Iris pigment epithelial cell (primary cell): ENCODE results near the gene GCK.
"Not testable (repeated sequence)": the region's sequence is repeated elsewhere in the genome, so short reads cannot be mapped to it uniquely, and the experiment has no call there.

Source experiments
- DNase-seq: peaks from one replicate; pipeline ENCODE4 v3.0.0-alpha.2; 2011; ENCODE audit warnings: low read depth

GCK gene

GRCh38 chr7:44201813-44202212 lies 12.6 kb upstream of the GCK start:
- DNase-seq: peak; percentile 35

- peak; percentile 96 for DNase-seq
These were observed 11.6 kb upstream of the GCK start, which contains the start of gene YKT6 for GRCh38 chr7:44200699-44201461. Gene YKT6 (plus strand): TSS chr7:44200978. CDS start chr7:44201136, 158 bp downstream.

- DNase-seq: not testable (repeated sequence)
These were observed 10.9 kb upstream of the GCK start for GRCh38 chr7:44200163-44200562.

GRCh38 chr7:44197474-44197873 lies 8.2 kb upstream of the GCK start:
- no peak for DNase-seq

- DNase-seq: peak; percentile 57
These were observed 7.2 kb upstream of the GCK start for GRCh38 chr7:44196450-44196872.

GRCh38 chr7:44195889-44196288 lies 6.7 kb upstream of the GCK start:
- no peak for DNase-seq

- DNase-seq: no peak
These were observed 5.4 kb upstream of the GCK start for GRCh38 chr7:44194562-44195145.

GRCh38 chr7:44194069-44194468 lies 4.8 kb upstream of the GCK start:
- DNase-seq: peak; percentile 37

- no peak for DNase-seq
These were observed 4.0 kb upstream of the GCK start for GRCh38 chr7:44193011-44193802.

GRCh38 chr7:44191171-44191570 lies 1.9 kb upstream of the GCK start:
- no peak for DNase-seq

GRCh38 chr7:44189993-44190872 lies 994 bp upstream of the GCK start:
- DNase-seq: no peak

GRCh38 chr7:44188480-44189225 lies 586 bp downstream of the GCK start:
- no peak for DNase-seq

- DNase-seq: no peak
These were observed 1.4 kb downstream of the GCK start for GRCh38 chr7:44187636-44188416.

GRCh38 chr7:44186736-44187135 lies 2.5 kb downstream of the GCK start:
- no peak for DNase-seq

GRCh38 chr7:44185729-44186128 lies 3.5 kb downstream of the GCK start:
- no peak for DNase-seq

GRCh38 chr7:44184873-44185446 lies 4.3 kb downstream of the GCK start:
- DNase-seq: no peak

GRCh38 chr7:44184206-44184872 lies 4.9 kb downstream of the GCK start:
- DNase-seq: peak; percentile 88

- DNase-seq: no peak
These were observed 5.9 kb downstream of the GCK start for GRCh38 chr7:44183386-44183785.

GRCh38 chr7:44182827-44183226 lies 6.4 kb downstream of the GCK start:
- DNase-seq: no peak
